ENCODE results near the gene NR3C2. TPM values are rescaled to one million over a fixed set of nuclear protein-coding genes. Genes with fewer than 3 reads are reported as not detected.

The NR3C2 gene
- total and polyA plus RNA-seq, 2 of the 4 experiments (the other 2 are of a cell fraction), result 1.1 to 2.3 TPM

- ChIA-PET POLR2A (ENCODE audit: unreplicated experiment) (no interaction called here), CTCF (interaction anchor here (0.8 kb wide), 1 partner anchor 8 kb away, joined by 4 read pairs; no protein-coding TSS in a partner anchor)
- dilution Hi-C loops (cut with HindIII; ENCODE audit: low sequenced_read_pairs, unreplicated experiment) (no loop called here), in situ Hi-C loops (cut with MboI; ENCODE audit: low sequenced_read_pairs) (no loop called here), intact Hi-C loops (cut with micrococcal nuclease) (no loop called here)
- DNase-seq (no peak), ATAC-seq (ENCODE audit: low read depth) (no peak)
- no peak overlapping the region for H3K23ac ChIP-seq (ENCODE audit: low read depth, low read length)
- no peak overlapping the region for H3K4me2 ChIP-seq (ENCODE audit: low read depth, low read length)
- no peaks in the 10 kb centered on the region for H4K20me1 ChIP-seq (ENCODE audit: insufficient read depth, low read length)
- H2BK120ac ChIP-seq (ENCODE audit: low read depth, low read length), result no peak overlapping the region
- TF ChIP-seq FOS (IDR thresholded peaks at IDR 0.05; ENCODE audit: low read depth, low read length), result no peak
- no peak for TF ChIP-seq CEBPB (IDR thresholded peaks at IDR 0.05; ENCODE audit: low read depth, low read length)
- no peak for TF ChIP-seq CHD1 (IDR thresholded peaks at IDR 0.05; ENCODE audit: low read depth, low read length)
- no peak for TF ChIP-seq MXI1 (IDR thresholded peaks at IDR 0.05; ENCODE audit: borderline replicate concordance, low read depth, low read length)
- TF ChIP-seq SMC3 (IDR thresholded peaks at IDR 0.05; ENCODE audit: low read depth, low read length), result no peak
- no peak for TF ChIP-seq RCOR1 (IDR thresholded peaks at IDR 0.05; ENCODE audit: insufficient replicate concordance, low read length)
- TF ChIP-seq MAFK (IDR thresholded peaks at IDR 0.05; ENCODE audit: low read depth, low read length), result no peak
- no peak for TF ChIP-seq RAD21 (IDR thresholded peaks at IDR 0.05; ENCODE audit: low read length)
- no peaks in the 10 kb centered on the region for H3K4me1 ChIP-seq (ENCODE audit: control insufficient read depth, insufficient read depth, low read length)
- no peaks in the 10 kb centered on the region for H3K27me3 ChIP-seq (ENCODE audit: control insufficient read depth, insufficient read depth, low read length)
- H4K5ac ChIP-seq (ENCODE audit: low read depth, low read length), result no peak overlapping the region
- H3K9me3 ChIP-seq (ENCODE audit: control insufficient read depth, insufficient read depth, low read length), result no peaks in the 10 kb centered on the region
- H3K27ac ChIP-seq (ENCODE audit: insufficient read depth, low read length), result no peak overlapping the region
- WGBS, 2 experiments (ENCODE audit: extremely low coverage in 2 of 2, insufficient read length in 1 of 2), result no CpG with 5 or more reads among the region's 3 CpGs
- H3K14ac ChIP-seq (replicated peaks; ENCODE audit: low read depth, low read length), result no peak overlapping the region
- no peak overlapping the region for H3K4ac ChIP-seq (ENCODE audit: low read depth, low read length)
- H3K4me3 ChIP-seq (ENCODE audit: insufficient read depth, low read depth, low read length), result no peak overlapping the region
- no peaks in the 10 kb centered on the region for H3K9me1 ChIP-seq (ENCODE audit: insufficient read depth, low read length)
- H3K18ac ChIP-seq (ENCODE audit: low read depth, low read length), result no peak overlapping the region
- H3K9ac ChIP-seq (ENCODE audit: low read depth, low read length), result no peak overlapping the region
- H2BK20ac ChIP-seq (ENCODE audit: low read depth, low read length), result no peak overlapping the region
- no peaks in the 10 kb centered on the region for H3K36me3 ChIP-seq (ENCODE audit: control insufficient read depth, insufficient read depth, low read length)
- no peak overlapping the region for H4K8ac ChIP-seq (ENCODE audit: low read depth in 2 of 2, low read length in 2 of 2)
- H2BK5ac ChIP-seq (ENCODE audit: low read depth, low read length, poor library complexity, severe bottlenecking), result no peak overlapping the region
- BruUV-seq (replicated peaks), result no TSS peak
- no peak overlapping the region for H2AK5ac ChIP-seq (ENCODE audit: low read depth, low read length)
- no peak overlapping the region for H4K91ac ChIP-seq (ENCODE audit: insufficient read depth, low read depth, low read length)
- H3K56ac ChIP-seq (ENCODE audit: extremely low read depth, insufficient read depth, low read length), result no peak overlapping the region
- no peak overlapping the region for H2BK15ac ChIP-seq (ENCODE audit: low read depth, low read length)
- H3K79me1 ChIP-seq (ENCODE audit: low read depth in 1 of 2, low read length in 2 of 2), result no peaks in the 10 kb centered on the region
- no peak overlapping the region for H2AK9ac ChIP-seq (replicated peaks; ENCODE audit: low read depth, low read length, poor library complexity)
- H2AFZ ChIP-seq (replicated peaks; ENCODE audit: low read length, poor library complexity), result no peak overlapping the region
Observed at GRCh38 chr4:148390311-148390710, 51.9 kb downstream of the NR3C2 start.

Measured in IMR-90 (cell line).